ENCODE results near the gene ATP5PO. TPM values are rescaled to one million over a fixed set of nuclear protein-coding genes. Genes with fewer than 3 reads are reported as not detected.

The ATP5PO gene
- total RNA-seq, 1 experiment from 2014 or later = 264 TPM

GRCh38 chr21:33874161-33874560 is 41.4 kb downstream of the ATP5PO start:
- Mint-ChIP-seq H3K27ac (no peak overlapping the region), H3K4me1 (no peaks in the 10 kb centered on the region), H3K36me3 (no peaks in the 10 kb centered on the region; the same call in 1 of the 2 replicates), H3K27me3 (ENCODE audit: low read depth) (no peaks in the 10 kb centered on the region), H3K4me3 (no peak overlapping the region), H3K9me3 (peaks cover 9% of the 10 kb centered on the region)
- POLR2A ChIA-PET = no interaction called here
- no peak for DNase-seq (ENCODE audit: low spot score)
- CTCF ChIA-PET = no interaction called here
- no peak for ATAC-seq
- TF ChIP-seq CDX4 (CRISPR knock-in tag; IDR thresholded peaks at IDR 0.05; ENCODE audit: borderline replicate concordance) (no peak), HMGXB4 (CRISPR knock-in tag; IDR thresholded peaks at IDR 0.05) (no peak), IRF1 (CRISPR knock-in tag; IDR thresholded peaks at IDR 0.05) (no peak), FOXK1 (CRISPR knock-in tag; IDR thresholded peaks at IDR 0.05) (no peak), TCF7 (CRISPR knock-in tag; IDR thresholded peaks at IDR 0.05; ENCODE audit: low read depth) (no peak), SP1 (CRISPR knock-in tag; conservative IDR thresholded peaks at IDR 0.05) (no peak), NR1H2 (CRISPR knock-in tag; IDR thresholded peaks at IDR 0.05) (no peak), MYBL2 (CRISPR knock-in tag; IDR thresholded peaks at IDR 0.05) (no peak), ZNF512 (CRISPR knock-in tag; IDR thresholded peaks at IDR 0.05; ENCODE audit: borderline replicate concordance) (no peak), USF1 (CRISPR knock-in tag; IDR thresholded peaks at IDR 0.05) (no peak), GTF2I (CRISPR knock-in tag; conservative IDR thresholded peaks at IDR 0.05) (no peak), USF2 (CRISPR knock-in tag; IDR thresholded peaks at IDR 0.05) (no peak), TEAD4 (CRISPR knock-in tag; IDR thresholded peaks at IDR 0.05) (no peak), ZNF425 (CRISPR knock-in tag; conservative IDR thresholded peaks at IDR 0.05) (no peak), ARID4B (CRISPR knock-in tag; IDR thresholded peaks at IDR 0.05; ENCODE audit: borderline replicate concordance) (no peak), IRF2 (CRISPR knock-in tag; IDR thresholded peaks at IDR 0.05; ENCODE audit: borderline replicate concordance, low read depth) (no peak), ATF1 (CRISPR knock-in tag; IDR thresholded peaks at IDR 0.05) (no peak)

Data from WTC11 (cell line).